DMS79 (cell line): ENCODE data around the gene MRPL46.
"Not testable (repeated sequence)": the region's sequence is repeated elsewhere in the genome, so short reads cannot be mapped to it uniquely, and the experiment has no call there.

Experiments used
- DNase-seq: peaks from one replicate; lab custom pipeline; 2025; lab: John Stamatoyannopoulos, UW

Gene MRPL46

GRCh38 chr15:88477904-88478303 lies 10.7 kb upstream of the MRPL46 start:
- no peak for DNase-seq

- DNase-seq = no peak
Measured at GRCh38 chr15:88477126-88477525, 9.9 kb upstream of the MRPL46 start.

GRCh38 chr15:88476635-88477060 lies 9.5 kb upstream of the MRPL46 start:
- no peak for DNase-seq

- DNase-seq = not testable (repeated sequence)
Measured at GRCh38 chr15:88473661-88474293, 6.6 kb upstream of the MRPL46 start.

GRCh38 chr15:88472225-88472624 lies 5.0 kb upstream of the MRPL46 start:
- no peak for DNase-seq

- DNase-seq = no peak
Measured at GRCh38 chr15:88470625-88471372, 3.6 kb upstream of the MRPL46 start.

GRCh38 chr15:88469321-88469720 lies 2.1 kb upstream of the MRPL46 start:
- no peak for DNase-seq

- not testable (repeated sequence) for DNase-seq
Measured at GRCh38 chr15:88468721-88469120, 1.5 kb upstream of the MRPL46 start.

- DNase-seq = no peak
Measured at GRCh38 chr15:88467935-88468528, 844 bp upstream of the MRPL46 start.

- no peak for DNase-seq
Measured at GRCh38 chr15:88465633-88466224, 1.5 kb downstream of the MRPL46 start.

GRCh38 chr15:88463870-88464532 lies 3.2 kb downstream of the MRPL46 start:
- DNase-seq = no peak

- DNase-seq = no peak
Measured at GRCh38 chr15:88456733-88457132, 10.5 kb downstream of the MRPL46 start.

- DNase-seq = peak; percentile 7
Measured at GRCh38 chr15:88454867-88455810, 12.0 kb downstream of the MRPL46 start.

- no peak for DNase-seq
Measured at GRCh38 chr15:88454236-88454635, 13.0 kb downstream of the MRPL46 start.

GRCh38 chr15:88453651-88454050 lies 13.5 kb downstream of the MRPL46 start:
- DNase-seq = no peak

GRCh38 chr15:88450125-88450798 lies 16.9 kb downstream of the MRPL46 start:
- peak; percentile 2 for DNase-seq

- DNase-seq = no peak
Measured at GRCh38 chr15:88449581-88449980, 17.6 kb downstream of the MRPL46 start.

GRCh38 chr15:88448991-88449461 lies 18.2 kb downstream of the MRPL46 start:
- DNase-seq = no peak

GRCh38 chr15:88447741-88448140 lies 19.4 kb downstream of the MRPL46 start:
- no peak for DNase-seq

- DNase-seq = no peak
Measured at GRCh38 chr15:88447206-88447605, 20.0 kb downstream of the MRPL46 start.
